Limb (tissue), 2 donors: Measurements from ENCODE around the gene SYCP2L.
A peak's percentile ranks its signal among the peaks of the same experiment; 100 is the strongest.
"Not testable (repeated sequence)": the region's sequence is repeated elsewhere in the genome, so short reads cannot be mapped to it uniquely, and the experiment has no call there.

ENCODE experiments used
- DNase-seq, 2 donors: peaks; one replicate each; pipeline ENCODE4 v3.0.0-alpha.2; 2016; ENCODE audit errors: extremely low spot score in 2 of 2

Gene SYCP2L

DNA sequence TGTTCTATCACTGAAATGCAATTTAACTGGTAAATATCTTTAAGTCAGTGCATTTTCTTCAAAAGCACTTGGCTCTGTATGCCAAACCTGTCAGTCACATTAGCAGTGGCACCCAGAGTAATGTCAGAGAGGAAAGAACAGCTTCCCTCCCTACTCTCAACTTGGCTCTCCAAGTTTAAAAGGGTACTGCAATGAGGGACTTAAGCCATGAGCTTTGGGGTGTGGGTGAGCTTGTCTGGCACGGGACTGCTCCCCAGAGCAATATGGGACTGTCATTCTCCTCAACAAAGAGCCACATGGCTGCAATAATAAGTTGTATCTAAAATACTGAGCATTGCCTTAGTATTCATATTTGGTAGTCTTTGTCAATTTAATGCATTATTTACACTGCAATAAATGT lies 9.0 kb upstream of the SYCP2L start:
- no peak for DNase-seq

GRCh38 chr6:10880366-10880765 lies 6.5 kb upstream of the SYCP2L start:
- DNase-seq = no peak

GRCh38 chr6:10882253-10882630 lies 4.6 kb upstream of the SYCP2L start:
- not testable (repeated sequence) for DNase-seq

DNA sequence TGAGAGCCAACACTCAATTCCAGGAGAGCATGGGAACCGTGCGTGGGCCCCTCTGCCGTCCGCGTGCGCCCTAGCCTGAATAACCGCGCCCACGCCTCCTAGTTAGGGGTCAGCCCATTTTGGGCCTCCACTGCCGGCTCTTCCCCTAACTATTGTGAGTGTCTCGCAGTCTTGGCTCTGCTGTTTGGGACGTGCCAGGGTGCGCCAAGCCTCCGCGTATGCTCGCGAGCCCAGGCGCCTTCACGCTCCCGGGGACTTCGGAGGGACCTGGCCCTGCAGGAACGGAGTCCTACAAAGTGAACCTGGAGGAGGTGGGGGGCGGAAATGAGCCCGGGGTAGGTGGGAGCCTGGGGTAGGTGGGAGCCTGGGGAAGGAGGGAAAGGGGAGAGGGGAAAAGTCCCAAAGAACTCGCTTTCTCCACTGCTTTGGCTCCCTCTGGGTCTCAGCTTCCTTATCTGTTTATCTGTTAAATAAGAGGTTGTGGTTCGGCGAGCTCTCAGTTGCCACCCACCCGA lies 4.1 kb upstream of the SYCP2L start:
- peak in 1 of 2 donors; percentile 44 for DNase-seq

DNA sequence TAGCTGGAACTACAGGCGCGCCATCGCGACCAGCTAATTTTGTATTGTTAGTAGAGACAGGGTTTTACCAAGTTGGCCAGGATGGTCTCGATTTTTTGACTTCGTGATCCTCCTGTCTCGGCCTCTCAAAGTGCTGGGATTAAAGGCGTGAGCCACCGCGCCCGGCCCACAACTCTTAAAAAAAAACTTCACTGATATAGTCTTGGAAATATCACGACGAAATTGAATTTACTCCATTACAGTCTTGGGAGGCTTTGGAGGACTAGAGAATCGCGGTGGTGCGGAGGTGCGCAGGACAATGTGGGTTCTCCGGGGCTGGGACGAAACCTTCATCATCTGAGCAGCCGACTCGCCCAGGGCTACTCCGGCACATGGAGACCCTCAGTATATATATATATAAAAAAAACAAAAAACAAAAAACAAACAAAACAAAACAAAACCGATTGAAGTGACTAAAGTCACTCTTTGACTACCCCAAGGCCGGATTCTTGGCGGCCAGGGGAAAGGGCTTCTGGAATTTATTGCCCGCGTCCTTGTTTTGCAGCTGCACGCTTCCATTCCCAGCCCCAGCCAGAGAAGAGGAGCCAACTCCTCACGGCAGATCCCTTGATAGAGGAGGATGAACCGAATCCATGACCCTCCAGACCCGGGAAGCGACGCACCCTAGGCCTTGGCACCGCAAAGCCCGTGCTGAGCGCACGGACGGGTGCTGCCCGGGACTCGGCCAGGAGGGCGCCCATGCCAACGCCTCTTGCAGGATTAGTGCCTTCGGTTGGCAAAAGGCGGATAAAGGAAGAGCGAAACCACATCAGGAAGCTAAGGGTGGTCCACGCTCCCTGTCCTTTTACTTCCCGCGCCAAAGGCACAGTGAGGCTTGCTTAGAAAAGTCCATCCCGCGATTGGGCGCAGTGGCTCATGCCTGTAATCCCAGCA lies 3.3 kb upstream of the SYCP2L start:
- DNase-seq = peak in 1 of 2 donors; percentile 38

GRCh38 chr6:10884245-10884972 lies 2.4 kb upstream of the SYCP2L start:
- peak in 1 of 2 donors; percentile 37 for DNase-seq

GRCh38 chr6:10886365-10886690 lies 524 bp upstream of the SYCP2L start:
- DNase-seq = not testable (repeated sequence)

DNA sequence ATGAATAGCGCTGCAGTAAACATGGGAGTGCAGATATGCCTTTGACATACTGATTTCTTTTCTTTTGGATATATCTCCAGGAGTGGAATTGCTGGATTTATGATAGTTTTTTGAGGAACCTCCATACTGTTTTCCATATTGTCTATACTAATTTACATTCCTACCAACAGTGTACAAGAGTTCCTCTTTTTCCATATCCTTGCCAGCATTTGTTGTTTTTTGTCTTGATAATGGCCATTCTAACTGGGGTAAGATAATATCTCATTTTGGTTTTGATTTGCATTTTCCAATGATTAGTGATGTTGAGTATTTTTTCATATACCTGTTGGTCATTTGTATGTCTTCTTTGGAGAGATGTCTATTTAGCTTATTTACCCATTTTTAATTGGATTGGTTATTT lies 3.3 kb downstream of the SYCP2L start:
- no peak for DNase-seq

DNA sequence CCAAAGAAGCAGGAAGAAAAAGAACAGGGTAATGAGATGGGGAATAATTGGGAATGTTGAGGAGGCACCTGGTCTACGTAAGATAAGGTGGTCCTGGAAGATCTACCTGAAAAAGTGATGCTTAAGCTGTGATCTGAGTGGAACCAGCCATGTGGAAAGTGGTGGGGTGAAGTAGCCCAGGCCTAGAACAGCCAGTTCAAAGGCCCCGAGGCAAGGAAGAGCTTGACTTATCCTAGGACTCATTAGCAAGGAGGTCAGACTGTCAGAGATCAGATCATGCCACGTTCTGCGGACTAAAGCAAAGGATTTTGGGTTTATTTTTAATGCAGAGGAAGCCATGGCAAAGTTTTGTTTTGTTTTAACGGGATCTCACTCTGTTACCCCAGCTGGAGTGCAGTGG lies 5.1 kb downstream of the SYCP2L start:
- DNase-seq = no peak

DNA sequence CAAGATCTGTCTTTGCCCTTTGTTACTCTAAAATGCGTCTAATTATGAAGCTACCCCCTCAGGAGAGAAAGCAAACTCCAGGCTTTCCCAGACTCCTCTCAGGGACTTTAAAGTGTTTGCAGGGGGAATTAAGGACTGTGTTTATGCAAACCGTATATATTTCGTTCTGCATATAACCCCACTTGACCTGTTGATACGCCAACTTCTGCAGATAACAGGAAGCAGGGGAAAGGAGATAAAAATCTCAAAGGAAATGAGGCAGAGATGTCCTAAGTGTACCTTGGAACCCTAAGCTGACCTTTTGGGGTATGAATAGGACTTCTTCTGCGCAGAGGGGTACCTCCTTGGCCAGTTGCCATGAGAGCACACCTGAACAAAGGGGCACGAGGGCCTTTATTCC lies 8.1 kb downstream of the SYCP2L start:
- DNase-seq = no peak

DNA sequence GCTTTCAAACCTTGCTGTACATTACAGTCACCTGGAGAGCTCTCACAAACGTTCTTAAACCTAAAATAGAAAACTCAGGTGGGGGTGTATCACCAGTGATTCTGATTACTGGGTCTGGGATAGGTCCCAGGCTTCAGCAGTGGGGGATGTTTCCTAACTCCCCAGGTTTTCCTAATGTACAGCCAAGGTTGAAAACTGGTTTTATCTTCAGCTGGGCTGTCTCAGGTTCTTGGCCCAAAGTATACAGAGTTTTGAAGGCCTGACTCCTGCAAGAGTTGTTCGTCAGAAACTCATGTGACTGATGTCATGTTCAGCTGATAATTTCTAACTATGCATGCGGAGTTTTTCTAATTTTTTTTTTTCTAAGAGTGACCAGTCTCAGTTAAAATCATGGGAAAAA lies 9.8 kb downstream of the SYCP2L start:
- DNase-seq = no peak

DNA sequence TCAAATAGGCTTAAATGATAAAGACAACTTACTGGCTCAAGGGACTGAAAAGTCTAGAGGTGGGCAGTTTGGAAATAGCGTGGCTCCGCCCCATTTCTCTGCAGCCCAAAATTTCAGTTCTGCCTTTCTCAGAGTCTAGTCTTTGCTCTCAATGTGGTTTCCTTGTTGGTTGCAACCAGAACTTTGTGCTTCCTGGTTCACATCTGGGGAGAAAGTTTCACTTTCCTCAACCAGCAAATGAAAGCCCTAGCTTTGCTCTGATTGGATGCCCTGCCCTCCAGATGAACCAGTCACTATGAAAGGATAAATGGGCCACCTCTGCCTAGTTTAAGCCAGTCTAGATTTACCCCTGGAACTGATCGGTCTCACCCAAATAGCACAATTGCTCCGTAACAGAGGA lies 14.9 kb downstream of the SYCP2L start:
- no peak for DNase-seq

DNA sequence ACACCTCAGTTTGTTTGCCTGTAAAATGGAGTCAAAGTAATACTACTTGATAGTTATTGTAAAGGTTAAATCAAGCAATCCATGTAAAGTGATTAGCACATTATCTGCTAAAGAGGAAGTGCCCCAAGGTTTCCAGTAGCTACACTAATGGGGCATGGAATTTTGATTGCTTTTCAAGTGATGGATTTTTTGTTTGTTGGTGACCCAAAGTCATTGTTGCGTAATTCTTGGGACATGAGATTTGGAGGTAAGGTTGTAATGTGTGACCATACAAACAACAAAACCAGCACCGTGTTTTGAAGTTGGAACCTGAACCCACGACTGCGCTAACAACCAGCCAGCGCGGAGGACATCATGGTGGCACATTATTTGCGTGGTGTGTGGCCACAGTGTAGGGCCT lies 17.2 kb downstream of the SYCP2L start:
- DNase-seq = no peak

GRCh38 chr6:10908228-10908627 lies 21.4 kb downstream of the SYCP2L start:
- no peak for DNase-seq

DNA sequence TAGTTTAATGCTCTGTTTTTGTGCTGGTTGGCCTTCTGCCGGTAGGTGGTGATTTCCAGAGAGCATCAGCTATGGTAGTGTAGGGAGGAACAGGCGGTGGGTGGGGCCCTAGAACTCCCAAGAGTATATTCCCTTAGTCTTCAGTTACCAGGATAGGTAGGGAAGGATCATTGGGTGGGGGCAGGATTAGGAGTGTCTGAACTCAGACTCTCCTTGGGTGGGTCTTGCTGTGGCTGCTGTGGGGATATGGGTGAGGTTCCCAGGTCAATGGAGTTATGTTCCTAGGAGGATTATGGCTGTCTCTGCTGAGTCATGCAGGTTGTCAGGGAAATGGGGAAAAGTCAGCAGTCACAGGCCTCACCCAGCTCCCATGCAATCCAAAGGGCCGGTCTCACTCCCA lies 32.7 kb downstream of the SYCP2L start:
- not testable (repeated sequence) for DNase-seq

DNA sequence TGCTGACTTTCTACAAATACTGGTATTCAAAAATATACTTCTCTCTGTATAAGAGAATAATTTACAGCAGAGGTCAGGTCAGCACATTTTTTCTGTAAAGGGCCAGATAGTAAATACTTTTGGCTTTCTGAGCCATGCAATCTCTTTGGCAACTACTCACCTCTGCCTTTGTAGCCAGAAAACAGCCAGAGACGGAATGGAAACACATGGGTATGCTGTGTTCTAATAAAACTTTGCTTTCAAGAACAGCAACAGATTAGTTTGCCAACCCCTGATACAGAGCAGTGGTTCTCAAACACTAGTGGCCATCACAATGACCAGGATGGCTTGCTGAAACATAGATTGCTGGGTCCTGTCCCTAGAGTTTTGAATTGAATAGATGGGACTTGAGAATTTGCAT lies 46.3 kb downstream of the SYCP2L start:
- no peak for DNase-seq

DNA sequence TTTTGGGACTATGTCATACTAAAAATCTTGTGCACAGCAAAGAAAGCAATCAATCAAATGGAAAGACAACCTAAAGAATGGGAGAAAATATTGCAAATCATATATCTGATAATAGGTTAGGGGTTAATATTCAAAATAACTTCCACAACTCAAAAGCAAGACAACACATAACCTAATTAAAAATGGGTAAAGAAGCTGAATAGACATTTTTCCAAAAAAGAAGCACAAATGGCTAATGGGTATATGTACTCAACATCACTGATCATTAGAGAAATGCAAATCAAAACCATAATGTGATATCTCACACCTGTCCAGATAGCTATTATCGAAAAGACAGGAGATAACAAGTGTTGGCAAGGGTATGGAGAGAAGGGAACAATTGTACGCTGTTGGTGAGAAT lies 53.0 kb downstream of the SYCP2L start:
- DNase-seq = no peak

DNA sequence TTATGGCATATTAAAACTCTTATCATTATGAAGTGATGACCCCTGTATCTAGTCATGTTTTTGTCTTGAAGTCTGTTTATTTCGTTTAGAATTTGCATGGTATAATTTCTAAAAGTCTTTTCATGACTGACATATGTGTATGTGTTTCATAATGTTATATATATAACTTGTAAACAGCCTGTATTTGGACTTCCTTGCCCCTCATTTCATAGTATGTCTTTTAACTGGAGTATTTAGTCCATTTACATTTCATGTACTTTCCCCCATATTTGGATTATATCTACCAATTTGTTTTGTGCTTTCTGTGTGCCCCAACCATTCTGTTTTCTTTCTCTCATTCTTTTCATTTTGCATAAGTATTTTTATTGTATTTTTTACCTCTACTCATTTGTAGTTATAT lies 59.0 kb downstream of the SYCP2L start:
- DNase-seq = no peak

- no peak for DNase-seq
Measured at GRCh38 chr6:10947966-10948365, 61.1 kb downstream of the SYCP2L start.

DNA sequence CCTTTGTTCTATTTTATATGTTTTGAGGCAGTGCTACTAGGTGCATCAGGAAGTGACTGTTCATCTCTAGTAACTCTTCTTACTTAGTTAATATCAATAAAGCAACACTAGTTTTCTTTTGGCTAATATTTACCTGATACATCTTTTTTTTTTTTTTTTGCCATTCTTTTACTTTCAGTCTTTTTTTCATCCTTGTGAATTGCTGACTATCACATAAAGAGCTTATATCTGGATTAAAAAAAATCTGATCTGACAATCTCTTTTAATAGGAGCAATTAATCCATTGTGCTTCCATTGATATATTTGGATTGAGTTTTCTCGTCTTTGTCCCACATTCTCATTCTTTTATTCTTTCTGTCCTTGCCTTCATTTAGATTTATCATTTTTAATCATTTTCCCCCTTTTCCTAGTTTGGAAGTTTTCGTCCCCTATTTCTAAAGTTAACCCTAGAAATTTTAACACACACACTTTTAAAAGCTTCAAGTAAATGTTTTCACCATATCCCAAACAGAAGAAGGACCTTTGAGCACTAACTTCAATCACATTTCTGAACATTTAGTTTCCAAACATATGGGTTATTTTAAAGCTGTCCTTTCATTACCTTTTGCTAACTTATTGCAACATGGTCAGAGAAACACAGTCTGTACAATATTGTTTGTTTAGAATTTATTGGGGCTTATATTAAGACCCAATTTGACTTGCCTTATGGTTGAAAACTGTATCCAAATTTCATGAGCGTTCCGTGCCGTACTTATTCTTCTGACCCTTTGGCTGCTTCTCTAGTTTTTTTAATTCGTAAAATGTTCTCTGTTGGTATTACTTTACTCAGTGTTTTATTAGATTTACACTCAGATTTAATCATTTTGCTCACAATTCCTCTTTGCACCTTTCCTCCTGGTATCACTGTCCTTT lies 63.0 kb downstream of the SYCP2L start:
- DNase-seq = no peak

DNA sequence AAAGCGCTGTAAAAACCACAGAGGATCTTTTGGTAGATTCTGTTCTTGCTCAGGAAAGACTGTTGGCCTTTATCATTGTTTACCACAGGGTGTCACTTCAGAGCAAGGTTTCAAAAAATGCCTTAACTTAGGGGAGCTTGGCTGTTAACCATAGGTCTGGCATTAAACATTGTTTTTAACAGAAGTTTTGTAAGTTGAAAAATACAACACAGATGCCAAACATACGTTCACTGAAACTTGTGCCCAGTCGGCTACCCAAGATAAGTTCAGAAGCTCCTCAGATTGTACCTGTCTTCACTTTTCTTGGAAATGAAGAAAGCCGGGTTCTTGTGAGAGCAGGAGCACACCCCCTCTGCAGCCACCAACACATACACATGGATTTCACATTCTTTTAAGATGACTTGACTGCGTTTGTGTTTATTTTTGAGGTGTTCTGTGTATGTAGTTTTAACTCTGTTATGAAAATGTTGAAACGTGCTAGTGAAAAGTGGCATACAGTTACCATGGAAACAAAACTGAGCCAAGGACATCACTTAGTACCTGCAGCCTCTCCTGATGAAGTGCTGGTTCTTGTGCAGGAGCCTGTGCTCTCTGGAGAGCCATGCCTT lies 64.9 kb downstream of the SYCP2L start:
- DNase-seq = peak in 1 of 2 donors; percentile 51
